IPS DF 6.9 (cell line): ENCODE results near the gene FBRSL1.
"Not testable (repeated sequence)": the region's sequence is repeated elsewhere in the genome, so short reads cannot be mapped to it uniquely, and the experiment has no call there.

Source experiments
- DNase-seq: peaks from one replicate; pipeline ENCODE4 v3.0.0-alpha.2; 2013; ENCODE audit warnings: low read depth, low spot score
- H3K27ac ChIP-seq: one replicate; pipeline ENCODE4 v1.5.1; 2013; ENCODE audit warnings: low read length, control low read depth
- H3K27me3 ChIP-seq: 2 replicates; pipeline ENCODE4 v1.6.1; 2013; ENCODE audit warnings: mild to moderate bottlenecking, low read length; ENCODE audit not compliant: control insufficient read depth, insufficient read depth
- H3K36me3 ChIP-seq: 2 replicates; pipeline ENCODE4 v1.6.1; 2013; ENCODE audit warnings: low read length; ENCODE audit not compliant: control insufficient read depth, insufficient read depth
- H3K4me1 ChIP-seq: 2 replicates; pipeline ENCODE4 v1.6.1; 2013; ENCODE audit warnings: low read length; ENCODE audit not compliant: control insufficient read depth, insufficient read depth
- H3K4me3 ChIP-seq: 2 replicates; pipeline ENCODE4 v1.5.1; 2013; ENCODE audit warnings: mild to moderate bottlenecking, low read length
- H3K9me3 ChIP-seq: 2 replicates; pipeline ENCODE4 v1.6.1; 2013; ENCODE audit warnings: low read length, inconsistent platforms; ENCODE audit not compliant: control insufficient read depth, insufficient read depth
- WGBS: extraction: QIAGEN DNeasy Blood & Tissue Kit; methylation state at CpG from one replicate; pipeline ENCODE4 v1.1.7; 2013; ENCODE audit warnings: mixed read lengths, missing lambda C conversion rate; ENCODE audit not compliant: insufficient read length, insufficient coverage; 5-methylcytosine and 5-hydroxymethylcytosine counted together

Gene FBRSL1

DNA sequence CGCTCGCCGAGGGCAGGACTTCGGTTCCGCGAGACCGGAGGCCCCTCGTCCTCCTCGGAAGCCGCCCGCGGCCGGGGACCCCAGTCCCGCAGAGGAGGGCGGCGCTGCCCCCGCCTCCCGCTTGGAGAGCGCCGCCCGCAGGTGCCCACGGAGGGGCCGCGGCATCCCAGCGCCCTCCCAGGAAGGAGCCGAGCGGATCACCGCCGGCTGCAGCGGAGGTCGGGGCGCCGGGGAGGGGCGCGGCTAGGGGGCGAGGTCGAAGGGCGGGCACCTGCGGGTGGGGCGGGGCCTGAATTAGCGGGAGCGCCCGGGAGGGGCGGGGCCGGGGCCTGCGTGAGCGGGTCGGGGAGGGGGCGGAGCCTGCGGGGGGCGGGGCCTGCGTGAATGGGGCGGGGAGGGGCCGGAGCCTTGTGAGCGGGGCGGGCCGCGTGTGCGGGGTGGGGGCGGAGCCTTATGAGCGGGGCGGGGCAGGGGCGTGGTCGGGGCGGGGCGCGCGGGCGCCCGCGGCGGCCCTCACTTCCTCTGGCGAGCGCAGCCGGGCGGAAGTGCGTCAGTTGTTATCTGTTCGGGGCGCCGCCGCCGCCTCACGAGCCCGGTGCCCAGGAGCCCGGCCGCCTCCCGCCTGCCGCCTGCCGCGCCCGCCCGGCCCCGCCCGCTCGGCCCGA is at the start of gene FBRSL1:
FBRSL1 (plus strand) TSS at position 550 of the 665 bp plus-strand sequence.
- Histone ChIP-seq H3K27me3 (peaks cover 17% of the 10 kb centered on the region), H3K4me1 (peaks cover 2% of the 10 kb centered on the region; the same call in 1 of the 2 replicates), H3K27ac (no peak within 1 kb of the TSS), H3K9me3 (no peaks in the 10 kb centered on the region), H3K36me3 (no peaks in the 10 kb centered on the region), H3K4me3 (peak within 1 kb of the TSS; percentile 63)
- WGBS, result no CpG with 5 or more reads among the region's 96 CpGs
- peak; percentile 37 for DNase-seq

- not testable (repeated sequence) for H3K9me3 ChIP-seq, H3K4me1 ChIP-seq, H3K27ac ChIP-seq, H3K4me3 ChIP-seq, H3K27me3 ChIP-seq, DNase-seq, H3K36me3 ChIP-seq
- no CpG with 5 or more reads among the region's 13 CpGs for WGBS
Observed at GRCh38 chr12:132440420-132440819, 49.5 kb upstream of the FBRSL1 start.

DNA sequence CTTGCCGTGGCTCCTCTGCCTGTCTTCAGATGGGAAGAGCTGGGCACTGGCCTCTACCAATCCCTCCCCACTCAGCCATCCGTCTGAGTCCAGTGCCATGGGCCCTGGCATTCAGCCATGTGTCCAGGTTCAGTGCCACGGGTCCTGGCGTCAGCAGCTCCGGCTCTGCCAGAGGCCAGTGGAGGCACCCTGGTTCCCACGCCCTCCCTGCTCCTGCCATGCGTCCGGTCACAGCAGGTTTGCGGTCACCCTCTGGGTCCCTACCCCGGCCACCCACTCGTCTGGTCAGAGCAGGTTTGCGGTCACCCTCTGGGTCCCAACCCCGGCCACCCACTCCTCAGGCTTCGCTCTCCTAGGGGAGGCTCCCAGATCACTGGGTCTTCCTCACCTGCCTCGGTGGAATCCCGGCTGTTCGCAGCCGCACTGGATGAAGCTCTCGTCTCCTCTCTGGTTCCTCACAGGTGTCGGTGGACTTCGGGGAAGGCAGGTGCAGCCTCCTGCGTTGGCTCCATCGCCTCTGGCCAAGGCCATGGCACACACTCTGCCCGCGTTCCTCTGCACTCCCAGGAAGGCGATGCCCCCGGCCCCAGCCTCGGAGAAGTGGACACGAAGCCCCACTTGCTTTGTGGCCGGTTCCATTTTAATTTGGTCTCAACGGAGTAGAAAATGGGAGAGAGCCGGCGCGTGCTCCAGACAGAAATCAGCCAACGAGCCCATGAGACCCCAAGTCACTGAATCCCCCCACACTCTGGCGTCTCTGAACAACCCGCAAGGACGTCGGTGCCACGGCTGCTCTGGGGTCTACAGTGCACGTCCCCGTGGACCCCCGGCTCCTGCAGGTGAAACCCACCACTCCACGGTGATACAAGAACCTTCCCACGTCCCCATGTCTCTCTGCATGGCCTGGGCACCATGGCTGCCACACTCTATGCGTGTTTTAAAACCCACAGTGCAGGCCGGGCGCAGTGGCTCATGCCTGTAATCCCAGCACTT is 47.8 kb upstream of the FBRSL1 start:
- H3K4me1 ChIP-seq, result no peaks in the 10 kb centered on the region
- WGBS, result no CpG with 5 or more reads among the region's 48 CpGs
- H3K4me3 ChIP-seq, result no peak overlapping the region

DNA sequence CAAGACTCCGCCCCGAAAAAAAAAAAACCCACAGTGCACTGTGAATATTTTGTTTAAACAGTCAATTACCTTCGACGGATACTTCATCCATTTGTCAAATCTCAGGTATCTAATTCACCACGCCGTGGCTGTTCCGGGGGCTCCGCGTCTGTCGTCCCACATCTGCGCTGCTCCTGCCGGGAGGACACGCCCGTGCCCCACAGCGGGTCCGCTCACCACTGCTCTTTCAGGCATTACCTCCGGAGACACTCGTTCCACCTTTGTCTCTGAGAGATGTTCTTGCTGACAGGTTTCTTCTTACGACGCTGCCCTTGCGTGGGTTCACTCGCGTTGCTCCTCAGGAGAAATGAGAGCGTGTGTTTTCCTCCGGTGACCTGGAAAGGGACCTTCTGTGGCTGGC is 46.9 kb upstream of the FBRSL1 start:
- no CpG with 5 or more reads among the region's 25 CpGs for WGBS

More for the DNA sequence above, 47.8 kb upstream of the FBRSL1 start:
- H3K36me3 ChIP-seq, result no peaks in the 10 kb centered on the region
- no peak for DNase-seq
- no peaks in the 10 kb centered on the region; the same call in 1 of the 2 replicates for H3K27me3 ChIP-seq
- H3K27ac ChIP-seq, result no peak overlapping the region
- no peaks in the 10 kb centered on the region for H3K9me3 ChIP-seq

GRCh38 chr12:132444283-132444682 is 45.7 kb upstream of the FBRSL1 start:
- no peaks in the 10 kb centered on the region for H3K36me3 ChIP-seq
- no peak for DNase-seq
- no peaks in the 10 kb centered on the region for H3K4me1 ChIP-seq
- WGBS, result no CpG with 5 or more reads among the region's 18 CpGs
- peaks cover 4% of the 10 kb centered on the region; the same call in 1 of the 2 replicates for H3K27me3 ChIP-seq
- H3K4me3 ChIP-seq, result no peak overlapping the region
- H3K27ac ChIP-seq, result no peak overlapping the region
- H3K9me3 ChIP-seq, result no peaks in the 10 kb centered on the region

More for the DNA sequence above, 46.9 kb upstream of the FBRSL1 start:
- no peak for DNase-seq
- Histone ChIP-seq H3K4me3 (no peak overlapping the region), H3K27me3 (peaks cover 3% of the 10 kb centered on the region; the same call in 1 of the 2 replicates), H3K9me3 (no peaks in the 10 kb centered on the region), H3K27ac (no peak overlapping the region), H3K36me3 (no peaks in the 10 kb centered on the region), H3K4me1 (no peaks in the 10 kb centered on the region)

- no CpG with 5 or more reads among the region's 37 CpGs for WGBS
- H3K4me3 ChIP-seq, result peak overlapping the region; percentile 32; the same call in 1 of the 2 replicates
- no peak for DNase-seq
- H3K4me1 ChIP-seq, result no peaks in the 10 kb centered on the region
- H3K9me3 ChIP-seq, result no peaks in the 10 kb centered on the region
- H3K27me3 ChIP-seq, result peaks cover 4% of the 10 kb centered on the region; the same call in 1 of the 2 replicates
- no peak overlapping the region for H3K27ac ChIP-seq
- H3K36me3 ChIP-seq, result no peaks in the 10 kb centered on the region
Observed at GRCh38 chr12:132444957-132445883, 44.7 kb upstream of the FBRSL1 start.

DNA sequence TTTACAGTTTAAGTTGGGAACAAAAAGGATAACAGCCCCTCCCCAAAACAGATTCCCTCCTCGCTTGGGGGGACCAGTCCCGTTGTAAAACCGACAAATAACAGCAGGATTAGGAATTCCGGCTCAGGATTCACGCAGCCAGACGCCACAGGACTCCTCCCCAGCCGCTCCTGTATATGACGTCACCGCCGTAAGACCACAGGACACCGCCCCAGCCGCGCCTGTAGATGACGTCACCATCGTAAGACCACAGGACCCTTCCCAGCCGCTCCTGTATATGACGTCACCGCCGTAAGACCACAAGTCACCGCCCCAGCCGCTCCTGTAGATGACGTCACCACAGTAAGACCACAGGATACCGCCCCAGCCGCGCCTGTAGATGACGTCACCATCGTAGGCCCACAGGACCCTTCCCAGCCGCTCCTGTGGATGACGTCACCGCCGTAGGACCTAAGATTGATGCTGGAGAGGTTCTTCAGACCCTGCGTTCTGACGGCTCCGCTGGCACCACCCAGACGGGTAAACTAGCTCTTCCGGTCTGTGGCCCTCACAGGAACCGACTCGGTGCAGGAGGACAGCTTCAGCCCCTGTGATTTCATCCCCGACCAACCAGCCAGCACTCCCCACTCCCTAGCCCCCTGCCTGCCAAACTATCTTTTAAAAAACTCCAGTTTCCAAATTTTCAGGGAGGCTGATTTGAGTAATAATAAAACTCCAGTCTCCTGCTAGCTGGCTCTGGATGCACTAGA is 43.9 kb upstream of the FBRSL1 start:
- Histone ChIP-seq H3K27me3 (peaks cover 4% of the 10 kb centered on the region; the same call in 1 of the 2 replicates), H3K4me1 (no peaks in the 10 kb centered on the region), H3K36me3 (no peaks in the 10 kb centered on the region), H3K9me3 (no peaks in the 10 kb centered on the region), H3K27ac (no peak overlapping the region), H3K4me3 (peak overlapping the region; percentile 32; the same call in 1 of the 2 replicates)
- no peak for DNase-seq
- no CpG with 5 or more reads among the region's 39 CpGs for WGBS

- no peaks in the 10 kb centered on the region for H3K36me3 ChIP-seq
- peaks cover 4% of the 10 kb centered on the region; the same call in 1 of the 2 replicates for H3K27me3 ChIP-seq
- no CpG with 5 or more reads among the region's 13 CpGs for WGBS
- H3K9me3 ChIP-seq, result no peaks in the 10 kb centered on the region
- no peak overlapping the region for H3K4me3 ChIP-seq
- no peak for DNase-seq
- no peaks in the 10 kb centered on the region for H3K4me1 ChIP-seq
- no peak overlapping the region for H3K27ac ChIP-seq
Observed at GRCh38 chr12:132446633-132447326, 43.2 kb upstream of the FBRSL1 start.

DNA sequence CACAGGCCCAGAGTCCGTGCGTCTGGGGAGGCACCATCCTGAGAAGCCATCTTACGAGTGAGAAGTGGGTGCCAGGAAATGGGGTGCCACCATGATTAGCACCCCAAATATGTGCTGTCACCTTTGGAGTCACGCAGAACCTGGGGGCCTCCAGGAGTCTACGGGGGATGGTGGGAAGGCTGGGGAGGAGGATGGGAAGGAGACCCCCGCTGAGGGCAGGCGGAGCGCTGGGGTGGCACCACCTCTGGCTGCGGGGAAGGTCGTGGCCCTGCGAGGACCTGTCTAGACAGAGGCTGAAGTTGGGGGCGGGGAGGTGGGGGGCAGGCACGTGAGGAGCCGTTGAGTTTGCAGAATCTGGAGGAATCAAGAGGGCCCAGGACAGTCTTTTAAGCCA is 42.6 kb upstream of the FBRSL1 start:
- Histone ChIP-seq H3K27ac (no peak overlapping the region), H3K4me3 (no peak overlapping the region), H3K36me3 (no peaks in the 10 kb centered on the region), H3K4me1 (no peaks in the 10 kb centered on the region), H3K9me3 (no peaks in the 10 kb centered on the region), H3K27me3 (peaks cover 4% of the 10 kb centered on the region; the same call in 1 of the 2 replicates)
- DNase-seq, result no peak
- no CpG with 5 or more reads among the region's 14 CpGs for WGBS
